HCT116 (cell line): ENCODE measurements around the gene CBFA2T3. TPM values are rescaled to one million over a fixed set of nuclear protein-coding genes. Genes with fewer than 3 reads are reported as not detected.

ENCODE experiments used
- ATAC-seq: fragments of 200-7000 bp; cut with Tn5 transposase; 2 replicates; pipeline ENCODE4 v1.9.1; 2020; ENCODE audit warnings: mild to moderate bottlenecking, moderate library complexity
- BruUV-seq: library from RNA; stranded (reverse); fragments of 400-500 nt; replicated peaks from 2 replicates; lab custom pipeline; 2021; lab: Mats Ljungman, UMichigan
- CTCF ChIA-PET: fragments of 300-600 bp; sonication (Branson Sonifier 250); formaldehyde crosslinking; loops from one replicate; lab custom pipeline; 2021; ENCODE audit warnings: antibody characterized with exemption; lab: Charles Lee
- POLR2A ChIA-PET: fragments of 300-600, 350-600 bp; sonication (Branson Sonifier 250); formaldehyde crosslinking; loops from one replicate; lab custom pipeline; 2021; ENCODE audit warnings: antibody characterized with exemption; lab: Charles Lee
- RAD21 ChIA-PET, 2 experiments: fragments of 300-600 bp; sonication (Branson Sonifier 250); formaldehyde crosslinking; loops; one replicate each; lab custom pipeline; 2023; ENCODE audit warnings: low total read pairs in 2 of 2; ENCODE audit not compliant: uncharacterized antibody in 2 of 2, unreplicated experiment in 2 of 2, low non-redundant PET in 1 of 2; lab: Charles Lee
- DNase-seq: peaks from one replicate; pipeline ENCODE4 v3.0.0-alpha.2; 2010; ENCODE audit warnings: low read depth, low spot score
- H2AFZ ChIP-seq: fragments of 200-600 bp; shearing (Covaris generic), sonication (generic); 2 replicates; pipeline ENCODE4 v1.6.1; 2017; ENCODE audit warnings: low read depth, mixed run types, mixed read lengths, antibody characterized with exemption, low read length; ENCODE audit not compliant: poor library complexity, severe bottlenecking
- H3K27ac ChIP-seq: 2 replicates; pipeline ENCODE4 v1.5.1; 2012; ENCODE audit warnings: low read depth, low read length
- H3K27me3 ChIP-seq: fragments of 200-600 bp; sonication (generic); 2 replicates; pipeline ENCODE4 v1.6.1; 2016; ENCODE audit warnings: mixed run types, low read length, mixed read lengths; ENCODE audit not compliant: insufficient read depth
- H3K36me3 ChIP-seq, 2 experiments: fragments of 200-500 bp in 1 of 2; fragments of 200-600 bp in 1 of 2; sonication (Bioruptor generic) in 1 of 2; sonication (generic) in 1 of 2; 2 replicates each; pipeline versions ENCODE4 v1.5.1 to v1.6.1; 2014 to 2016; ENCODE audit warnings: low read length in 2 of 2, inconsistent platforms in 1 of 2, mixed read lengths in 1 of 2, mixed run types in 1 of 2; ENCODE audit not compliant: insufficient read depth in 2 of 2, control insufficient read depth in 1 of 2
- H3K4me1 ChIP-seq, 2 experiments: fragments of 200-600 bp in 1 of 2; sonication (generic) in 1 of 2; 2 replicates each; pipeline versions ENCODE4 v1.5.1 to v1.6.1; 2012 to 2017; ENCODE audit warnings: low read length in 2 of 2, inconsistent platforms in 1 of 2, mild to moderate bottlenecking in 1 of 2, mixed read lengths in 1 of 2, mixed run types in 1 of 2, moderate library complexity in 1 of 2; ENCODE audit not compliant: insufficient read depth in 2 of 2, control insufficient read depth in 1 of 2
- H3K4me2 ChIP-seq: fragments of 200-600 bp; sonication (generic); 2 replicates; pipeline ENCODE4 v1.6.1; 2017; ENCODE audit warnings: mixed run types, low read length, mixed read lengths
- H3K4me3 ChIP-seq, 2 experiments: fragments of 200-600 bp in 1 of 2; sonication (generic) in 1 of 2; replicated peaks in 1 of 2; 2 replicates each; pipeline ENCODE4 v1.5.1; 2011 to 2016; ENCODE audit warnings: low read length in 2 of 2, control low read depth in 1 of 2, low read depth in 1 of 2, mild to moderate bottlenecking in 1 of 2, mixed read lengths in 1 of 2, mixed run types in 1 of 2
- H3K79me2 ChIP-seq: fragments of 200-600 bp; sonication (generic); 2 replicates; pipeline ENCODE4 v1.6.1; 2017; ENCODE audit warnings: mild to moderate bottlenecking, mixed run types, low read length, moderate library complexity, mixed read lengths; ENCODE audit not compliant: insufficient read depth
- H3K9ac ChIP-seq: fragments of 200-600 bp; sonication (generic); 2 replicates; pipeline ENCODE4 v1.6.1; 2016; ENCODE audit warnings: low read length, mixed read lengths
- H3K9me2 ChIP-seq: fragments of 200-600 bp; sonication (generic), shearing (Covaris generic); 2 replicates; pipeline ENCODE4 v1.6.1; 2017; ENCODE audit warnings: mixed run types, mild to moderate bottlenecking, moderate library complexity; ENCODE audit not compliant: insufficient read depth
- H3K9me3 ChIP-seq, 2 experiments: fragments of 200-500 bp in 1 of 2; fragments of 200-600 bp in 1 of 2; sonication (Bioruptor generic) in 1 of 2; sonication (generic) in 1 of 2; 2 replicates each; pipeline ENCODE4 v1.6.1; 2014 to 2017; ENCODE audit warnings: low read length in 2 of 2, mixed read lengths in 2 of 2, inconsistent platforms in 1 of 2, low read depth in 1 of 2, mild to moderate bottlenecking in 1 of 2, mixed run types in 1 of 2, moderate library complexity in 1 of 2; ENCODE audit not compliant: control insufficient read depth in 1 of 2, insufficient read depth in 1 of 2
- H4K20me1 ChIP-seq: fragments of 200-600 bp; sonication (generic), shearing (Covaris generic); 2 replicates; pipeline ENCODE4 v1.6.1; 2017; ENCODE audit warnings: mixed run types, mild to moderate bottlenecking, moderate library complexity; ENCODE audit not compliant: insufficient read depth
- EZH2 ChIP-seq: fragments of 200-600 bp; sonication (generic); IDR thresholded peaks from 2 replicates; pipeline ENCODE4 v1.6.1; 2017; ENCODE audit warnings: antibody characterized with exemption, mixed run types
- EZH2phosphoT487 ChIP-seq: fragments of 200-600 bp; IDR thresholded peaks from 2 replicates; pipeline ENCODE4 v1.6.1; 2018; ENCODE audit warnings: antibody characterized with exemption, borderline replicate concordance
- JUND ChIP-seq: IDR thresholded peaks from 2 replicates; pipeline ENCODE4 v1.6.1; 2012
- POLR2A ChIP-seq: IDR thresholded peaks from 2 replicates; pipeline ENCODE4 v1.7.0; 2011; ENCODE audit warnings: borderline replicate concordance; ENCODE audit not compliant: insufficient read depth, insufficient read length; ENCODE audit errors: extremely low read depth
- POLR2AphosphoS5 ChIP-seq: IDR thresholded peaks from 2 replicates; pipeline ENCODE4 v1.6.1; 2011; ENCODE audit warnings: mild to moderate bottlenecking, low read depth, low read length, moderate library complexity
- RAD21 ChIP-seq: IDR thresholded peaks from 2 replicates; pipeline ENCODE4 v1.6.1; 2012; ENCODE audit warnings: low read depth, mild to moderate bottlenecking
- SIN3A ChIP-seq: IDR thresholded peaks from 2 replicates; pipeline ENCODE4 v1.6.1; 2012; ENCODE audit warnings: low read depth
- SP1 ChIP-seq: IDR thresholded peaks from 2 replicates; pipeline ENCODE4 v1.6.1; 2012; ENCODE audit warnings: low read depth
- SRF ChIP-seq: IDR thresholded peaks from 2 replicates; pipeline ENCODE4 v1.6.1; 2012; ENCODE audit warnings: low read depth
- TCF7L2 ChIP-seq: IDR thresholded peaks from 2 replicates; pipeline ENCODE4 v1.7.0; 2011; ENCODE audit warnings: borderline replicate concordance, inconsistent platforms; ENCODE audit not compliant: insufficient read depth, insufficient read length; ENCODE audit errors: extremely low read depth
- YY1 ChIP-seq: IDR thresholded peaks from 2 replicates; pipeline ENCODE4 v1.6.1; 2011; ENCODE audit warnings: low read length, low read depth, moderate library complexity, mild to moderate bottlenecking; ENCODE audit not compliant: insufficient replicate concordance; ENCODE audit errors: extremely low read depth
- intact Hi-C: fragments of 100-400 bp; cut with micrococcal nuclease; formaldehyde crosslinking; loops from 2 replicates; pipeline ENCODE4 v1.10.0; 2022
- total RNA-seq: library from RNA; stranded (reverse); gene quantifications from one replicate; pipeline ENCODE4 v1.2.1, GENCODE V29; 2021; ENCODE audit not compliant: unreplicated experiment
- TF ChIP-seq, protein P1 (sequence below): IDR thresholded peaks from 2 replicates; pipeline ENCODE4 v1.6.1; 2012; ENCODE audit warnings: low read depth
- TF ChIP-seq, protein P2 (sequence below): IDR thresholded peaks from 2 replicates; pipeline ENCODE4 v1.6.1; 2012
- TF ChIP-seq, protein P3 (sequence below): IDR thresholded peaks from 2 replicates; pipeline ENCODE4 v1.6.1; 2011; ENCODE audit warnings: mild to moderate bottlenecking, low read length, moderate library complexity; ENCODE audit not compliant: insufficient replicate concordance; ENCODE audit errors: extremely low read depth

Gene CBFA2T3
- total RNA-seq, 1 experiment from 2014 or later, result 19.1 TPM

DNA sequence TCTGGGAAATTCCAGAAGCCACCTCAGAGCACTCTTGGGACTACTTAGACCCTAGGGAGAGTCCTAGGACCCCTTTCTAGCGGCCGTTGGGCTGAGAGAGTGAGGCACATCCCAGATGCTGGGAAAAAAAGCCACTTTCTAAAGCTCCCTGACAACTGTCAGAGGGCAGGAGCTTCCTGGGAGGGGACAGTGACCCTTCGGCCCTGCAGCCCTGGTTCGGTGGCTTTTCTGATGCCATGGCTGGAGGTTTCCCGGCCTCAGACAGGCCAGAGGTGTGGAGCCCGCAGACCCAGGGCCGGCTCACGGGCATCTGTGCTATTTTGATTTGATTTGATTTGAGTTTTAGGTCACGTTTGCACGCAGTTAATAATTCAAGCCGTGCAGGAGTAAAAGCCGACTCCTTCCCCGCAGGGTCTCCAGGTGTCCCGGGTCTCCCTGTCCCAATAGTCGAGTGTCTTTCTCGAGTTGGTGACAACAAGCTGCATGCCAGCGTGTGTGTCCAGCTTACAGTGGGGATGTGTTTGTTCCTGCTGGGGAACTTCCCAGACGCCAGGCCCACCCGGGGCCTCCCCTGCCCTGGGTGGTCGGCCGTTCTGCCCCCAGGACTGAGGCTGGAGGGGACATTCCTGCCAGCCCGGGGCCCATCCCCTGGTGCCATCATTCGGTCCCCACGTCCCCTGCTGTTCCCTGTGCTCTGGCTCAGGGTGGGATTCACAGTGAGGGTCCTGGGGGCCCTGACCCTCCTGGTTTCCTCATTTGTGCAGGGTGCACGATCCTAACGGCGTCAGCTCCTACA, 1.0 kb upstream of the CBFA2T3 start (continued):
- TF ChIP-seq SRF (no peak), POLR2A (no peak), TCF7L2 (no peak), SP1 (no peak), SIN3A (no peak)

DNA sequence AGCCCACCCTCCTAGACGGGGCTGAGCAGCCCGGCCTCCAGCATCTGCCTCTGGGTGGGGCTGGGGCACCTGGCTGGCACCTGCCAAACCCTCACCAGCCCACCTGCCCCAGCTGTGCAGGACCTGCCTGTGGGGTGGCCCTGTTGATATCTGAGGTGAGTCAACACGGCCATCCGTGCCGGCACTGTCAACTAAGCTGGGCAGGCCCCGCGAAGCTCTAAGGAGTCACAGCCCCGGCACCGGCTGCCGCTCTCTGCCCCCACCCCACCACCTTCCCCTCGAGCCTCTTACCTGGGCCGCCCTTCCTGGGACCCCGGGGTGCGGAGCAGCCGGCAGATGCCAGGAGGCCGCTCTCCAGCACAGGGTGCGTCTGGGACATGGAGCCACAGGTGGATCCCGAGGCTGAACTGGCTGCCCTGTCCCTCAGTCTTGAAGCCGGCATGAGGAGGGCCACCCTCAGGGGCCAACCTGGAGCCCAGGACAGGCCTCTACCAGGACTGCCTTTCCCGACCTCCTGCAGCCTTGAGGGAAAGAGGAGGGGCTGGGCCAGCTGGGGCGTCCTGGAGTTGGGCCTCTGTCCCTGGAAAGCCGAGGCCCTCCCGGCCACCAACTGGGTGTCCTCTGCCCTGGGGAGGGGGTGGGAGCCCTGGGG, 515 bp downstream of the CBFA2T3 start:
- POLR2A ChIA-PET, result no interaction called here
- no TSS peak for BruUV-seq

More for the DNA sequence above, 515 bp downstream of the CBFA2T3 start:
- ChIA-PET RAD21 (no interaction called here), CTCF (no interaction called here)
- intact Hi-C loops, result no loop called here
- no peak overlapping the region for H3K4me2 ChIP-seq
- DNase-seq, result no peak
- no peak overlapping the region for H3K4me3 ChIP-seq
- no peaks in the 10 kb centered on the region for H3K4me1 ChIP-seq
- H3K79me2 ChIP-seq, result no peaks in the 10 kb centered on the region
- H4K20me1 ChIP-seq, result no peaks in the 10 kb centered on the region
- H3K27ac ChIP-seq, result no peak overlapping the region
- H2AFZ ChIP-seq, result no peak overlapping the region
- no peak for ATAC-seq
- TF ChIP-seq SRF, result no peak
- TF ChIP-seq, protein P1, sequence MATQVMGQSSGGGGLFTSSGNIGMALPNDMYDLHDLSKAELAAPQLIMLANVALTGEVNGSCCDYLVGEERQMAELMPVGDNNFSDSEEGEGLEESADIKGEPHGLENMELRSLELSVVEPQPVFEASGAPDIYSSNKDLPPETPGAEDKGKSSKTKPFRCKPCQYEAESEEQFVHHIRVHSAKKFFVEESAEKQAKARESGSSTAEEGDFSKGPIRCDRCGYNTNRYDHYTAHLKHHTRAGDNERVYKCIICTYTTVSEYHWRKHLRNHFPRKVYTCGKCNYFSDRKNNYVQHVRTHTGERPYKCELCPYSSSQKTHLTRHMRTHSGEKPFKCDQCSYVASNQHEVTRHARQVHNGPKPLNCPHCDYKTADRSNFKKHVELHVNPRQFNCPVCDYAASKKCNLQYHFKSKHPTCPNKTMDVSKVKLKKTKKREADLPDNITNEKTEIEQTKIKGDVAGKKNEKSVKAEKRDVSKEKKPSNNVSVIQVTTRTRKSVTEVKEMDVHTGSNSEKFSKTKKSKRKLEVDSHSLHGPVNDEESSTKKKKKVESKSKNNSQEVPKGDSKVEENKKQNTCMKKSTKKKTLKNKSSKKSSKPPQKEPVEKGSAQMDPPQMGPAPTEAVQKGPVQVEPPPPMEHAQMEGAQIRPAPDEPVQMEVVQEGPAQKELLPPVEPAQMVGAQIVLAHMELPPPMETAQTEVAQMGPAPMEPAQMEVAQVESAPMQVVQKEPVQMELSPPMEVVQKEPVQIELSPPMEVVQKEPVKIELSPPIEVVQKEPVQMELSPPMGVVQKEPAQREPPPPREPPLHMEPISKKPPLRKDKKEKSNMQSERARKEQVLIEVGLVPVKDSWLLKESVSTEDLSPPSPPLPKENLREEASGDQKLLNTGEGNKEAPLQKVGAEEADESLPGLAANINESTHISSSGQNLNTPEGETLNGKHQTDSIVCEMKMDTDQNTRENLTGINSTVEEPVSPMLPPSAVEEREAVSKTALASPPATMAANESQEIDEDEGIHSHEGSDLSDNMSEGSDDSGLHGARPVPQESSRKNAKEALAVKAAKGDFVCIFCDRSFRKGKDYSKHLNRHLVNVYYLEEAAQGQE, result no peak
- TF ChIP-seq POLR2AphosphoS5, result no peak
- TF ChIP-seq POLR2A, result no peak
- TF ChIP-seq, protein P2, sequence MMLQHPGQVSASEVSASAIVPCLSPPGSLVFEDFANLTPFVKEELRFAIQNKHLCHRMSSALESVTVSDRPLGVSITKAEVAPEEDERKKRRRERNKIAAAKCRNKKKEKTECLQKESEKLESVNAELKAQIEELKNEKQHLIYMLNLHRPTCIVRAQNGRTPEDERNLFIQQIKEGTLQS, result no peak
- TF ChIP-seq EZH2, result no peak
- TF ChIP-seq RAD21, result no peak
- no peak for TF ChIP-seq JUND
- TF ChIP-seq EZH2phosphoT487, result no peak
- no peak for TF ChIP-seq SIN3A
- TF ChIP-seq YY1, result no peak
- TF ChIP-seq, protein P3, sequence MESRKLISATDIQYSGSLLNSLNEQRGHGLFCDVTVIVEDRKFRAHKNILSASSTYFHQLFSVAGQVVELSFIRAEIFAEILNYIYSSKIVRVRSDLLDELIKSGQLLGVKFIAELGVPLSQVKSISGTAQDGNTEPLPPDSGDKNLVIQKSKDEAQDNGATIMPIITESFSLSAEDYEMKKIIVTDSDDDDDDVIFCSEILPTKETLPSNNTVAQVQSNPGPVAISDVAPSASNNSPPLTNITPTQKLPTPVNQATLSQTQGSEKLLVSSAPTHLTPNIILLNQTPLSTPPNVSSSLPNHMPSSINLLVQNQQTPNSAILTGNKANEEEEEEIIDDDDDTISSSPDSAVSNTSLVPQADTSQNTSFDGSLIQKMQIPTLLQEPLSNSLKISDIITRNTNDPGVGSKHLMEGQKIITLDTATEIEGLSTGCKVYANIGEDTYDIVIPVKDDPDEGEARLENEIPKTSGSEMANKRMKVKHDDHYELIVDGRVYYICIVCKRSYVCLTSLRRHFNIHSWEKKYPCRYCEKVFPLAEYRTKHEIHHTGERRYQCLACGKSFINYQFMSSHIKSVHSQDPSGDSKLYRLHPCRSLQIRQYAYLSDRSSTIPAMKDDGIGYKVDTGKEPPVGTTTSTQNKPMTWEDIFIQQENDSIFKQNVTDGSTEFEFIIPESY, result no peak
- no peaks in the 10 kb centered on the region for H3K36me3 ChIP-seq
- no peaks in the 10 kb centered on the region for H3K9me2 ChIP-seq
- peaks cover 13% of the 10 kb centered on the region; the same call in 1 of the 2 replicates for H3K27me3 ChIP-seq
- no peaks in the 10 kb centered on the region for H3K9me3 ChIP-seq
- no peak overlapping the region for H3K9ac ChIP-seq
